Skin epidermis (tissue), 12 donors: ENCODE data around the gene FAM83G.
"Not testable (repeated sequence)": the region's sequence is repeated elsewhere in the genome, so short reads cannot be mapped to it uniquely, and the experiment has no call there.

Source experiments
- H3K27ac ChIP-seq, 21 experiments: fragments of 200-600 bp; sonication (generic) in 11 of 21; one replicate each; pipeline ENCODE4 v1.5.0; 2020; ENCODE audit warnings: mild to moderate bottlenecking in 3 of 21, inconsistent platforms in 2 of 21, moderate library complexity in 2 of 21
- H3K4me3 ChIP-seq, 7 experiments: fragments of 200-600 bp; sonication (generic) in 2 of 7; one replicate each; pipeline ENCODE4 v1.5.0; 2020; ENCODE audit warnings: inconsistent platforms in 2 of 7, mild to moderate bottlenecking in 2 of 7, moderate library complexity in 1 of 7

Gene FAM83G

GRCh38 chr17:19004421-19005136, at the start of gene FAM83G:
TSS of gene FAM83G (minus strand) at chr17:19004764. CDS start at chr17:19004041, 723 bp downstream.
- Histone ChIP-seq H3K27ac (peak within 1 kb of the TSS; percentile 43 to 93 (median 85)), H3K4me3 (peak within 1 kb of the TSS; percentile 35 to 66 (median 54))

- H3K27ac ChIP-seq, H3K4me3 ChIP-seq: not testable (repeated sequence)
Measured at GRCh38 chr17:19048826-19049225, 44.3 kb upstream of the FAM83G start.

DNA sequence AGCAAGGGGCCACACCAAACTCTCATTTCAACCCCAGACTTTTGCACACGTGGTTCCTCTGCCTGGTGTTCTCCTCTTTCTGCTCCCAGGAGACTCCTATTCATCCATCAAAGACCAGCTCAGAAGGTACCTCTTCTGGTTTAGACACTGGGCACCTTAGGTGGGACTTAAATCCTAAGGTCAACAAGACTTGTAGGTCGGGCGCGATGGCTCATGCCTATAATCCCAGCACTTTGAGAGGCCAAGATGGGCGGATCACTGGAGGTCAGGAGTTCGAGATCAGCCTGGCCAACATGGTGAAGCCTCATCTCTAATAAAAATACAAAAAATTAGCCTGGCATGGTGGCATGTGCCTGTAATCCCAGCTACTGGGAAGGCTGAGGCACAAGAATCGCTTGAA, 42.9 kb upstream of the FAM83G start:
- H3K27ac ChIP-seq, H3K4me3 ChIP-seq: not testable (repeated sequence)

- not testable (repeated sequence) for H3K27ac ChIP-seq, H3K4me3 ChIP-seq
Measured at GRCh38 chr17:19046782-19047375, 42.3 kb upstream of the FAM83G start, which contains the start of gene GRAP. TSS of gene GRAP (minus strand) at chr17:19046957. CDS start at chr17:19046926, 31 bp downstream.

DNA sequence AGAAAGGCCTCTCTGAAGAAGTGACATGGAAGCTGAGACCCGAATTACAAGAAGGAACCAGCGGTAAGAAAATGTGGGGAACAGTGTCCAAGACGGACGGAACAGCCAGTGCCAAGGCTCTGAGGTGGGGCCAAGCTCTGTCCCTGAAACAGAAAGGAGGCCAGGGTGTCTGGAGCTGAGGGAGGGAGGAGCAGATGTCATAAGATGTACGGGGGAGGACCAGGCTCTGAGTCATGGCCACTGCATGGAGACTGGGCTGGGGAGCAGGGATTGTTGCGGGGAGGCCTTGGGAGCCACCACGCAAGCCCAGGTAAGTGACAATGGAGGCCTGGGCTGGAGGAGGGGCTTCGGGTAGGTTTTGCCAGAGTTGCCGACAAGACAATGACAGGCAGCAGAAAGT, 40.1 kb upstream of the FAM83G start:
- H3K27ac ChIP-seq, H3K4me3 ChIP-seq: not testable (repeated sequence)

DNA sequence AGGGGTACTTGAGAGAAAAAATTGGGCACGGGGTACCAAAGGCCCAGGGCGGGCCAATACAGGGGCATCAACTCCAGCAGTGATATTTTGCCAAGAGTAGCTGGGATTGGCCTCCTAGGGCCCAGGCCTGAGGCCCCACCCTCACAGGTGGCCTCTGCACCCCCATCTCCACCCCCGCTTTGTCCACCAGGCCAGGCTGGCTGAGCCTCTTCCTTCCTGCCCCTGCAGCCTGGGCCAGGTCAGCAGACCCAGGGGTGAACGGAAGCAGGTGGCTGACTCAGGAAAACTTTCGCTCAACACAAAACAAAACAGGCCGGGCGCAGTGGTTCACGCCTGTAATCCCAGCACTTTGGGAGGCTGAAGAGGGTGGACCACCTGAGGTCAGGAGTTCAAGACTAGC, 38.5 kb upstream of the FAM83G start:
- not testable (repeated sequence) for H3K4me3 ChIP-seq, H3K27ac ChIP-seq

DNA sequence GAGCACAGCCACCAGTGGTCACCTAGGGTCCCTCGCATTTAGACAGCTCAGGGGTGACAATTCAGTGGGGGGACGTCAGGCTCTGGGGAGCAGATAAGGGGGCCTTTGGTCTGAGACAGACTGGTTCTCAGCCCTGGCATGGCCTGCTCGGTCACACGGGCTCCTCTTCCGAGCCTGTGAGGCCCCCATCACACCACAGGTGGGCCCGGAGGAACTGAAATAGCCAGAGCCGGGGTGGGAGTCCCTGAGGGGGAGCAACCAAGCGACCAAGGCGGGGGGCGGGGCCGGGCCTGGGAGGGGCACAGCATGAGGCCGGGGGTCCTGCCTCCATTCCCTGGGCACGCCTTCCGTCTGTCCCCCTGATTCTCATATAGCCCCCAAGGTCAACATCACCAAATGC, 37.8 kb upstream of the FAM83G start:
- not testable (repeated sequence) for H3K4me3 ChIP-seq, H3K27ac ChIP-seq

DNA sequence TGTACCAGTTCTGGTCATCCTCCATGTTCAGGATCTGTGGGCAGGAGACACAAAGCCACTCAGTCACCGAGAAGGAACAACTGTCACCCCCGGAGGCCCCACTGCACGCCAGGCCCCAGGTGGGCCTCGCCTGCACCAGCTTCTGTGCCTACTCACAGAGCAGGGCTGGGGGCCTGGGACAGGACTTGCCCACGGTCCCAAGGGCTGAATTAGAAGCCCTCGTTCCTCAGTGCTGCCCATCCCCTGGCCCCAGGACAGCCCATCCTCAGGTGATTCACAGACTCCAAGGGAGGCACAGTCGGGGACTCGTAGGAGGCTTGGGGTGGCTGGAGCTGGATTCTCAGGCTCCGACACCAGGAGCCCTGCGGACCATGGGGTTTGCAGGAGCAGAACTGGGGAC, 37.3 kb upstream of the FAM83G start:
- H3K27ac ChIP-seq: not testable (repeated sequence)

GRCh38 chr17:19040350-19040749, 35.8 kb upstream of the FAM83G start:
- H3K27ac ChIP-seq, H3K4me3 ChIP-seq: not testable (repeated sequence)

More for the DNA sequence above, 37.3 kb upstream of the FAM83G start:
- H3K4me3 ChIP-seq: not testable (repeated sequence)

- not testable (repeated sequence) for H3K4me3 ChIP-seq, H3K27ac ChIP-seq
Measured at GRCh38 chr17:19038730-19039129, 34.2 kb upstream of the FAM83G start.

DNA sequence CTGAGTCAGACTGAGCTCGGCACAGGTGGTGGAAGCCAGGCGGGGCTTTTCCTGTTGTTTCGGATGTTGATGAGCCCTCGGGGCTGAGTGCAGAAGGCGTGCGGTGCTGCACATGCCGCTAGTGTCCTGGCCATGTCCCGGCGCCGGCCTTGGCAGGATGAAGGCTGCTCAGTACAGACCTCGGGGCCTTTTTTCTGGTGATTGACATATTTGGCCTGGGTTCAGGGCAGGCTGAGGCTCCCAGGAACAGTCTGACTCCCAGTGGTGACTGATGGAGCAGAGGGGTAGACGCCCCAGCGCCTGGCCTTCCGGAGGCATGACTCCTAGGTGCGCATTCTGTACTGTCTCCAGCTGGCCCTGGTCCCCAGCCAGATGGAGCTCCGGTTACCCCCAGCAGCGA, 33.4 kb upstream of the FAM83G start:
- H3K27ac ChIP-seq, H3K4me3 ChIP-seq: not testable (repeated sequence)

DNA sequence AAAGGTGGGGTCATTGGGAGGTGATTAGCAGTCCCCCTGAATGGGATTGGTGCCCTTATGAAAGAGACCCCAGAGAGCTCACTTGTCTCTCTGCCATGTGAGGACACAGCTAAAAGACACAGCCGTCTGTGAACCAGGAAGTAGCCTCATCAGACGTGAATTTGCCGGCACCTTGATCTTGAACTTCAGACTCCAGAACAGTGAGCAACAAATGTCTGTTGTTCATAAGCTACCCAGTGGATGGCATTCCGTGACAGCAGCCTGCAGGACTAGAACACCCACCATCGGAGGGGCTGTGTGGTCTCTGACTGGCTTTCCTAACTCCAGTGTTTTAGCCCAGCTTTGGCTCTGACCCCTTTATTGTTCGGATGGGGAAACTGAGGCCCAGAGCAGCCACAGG, 33.0 kb upstream of the FAM83G start:
- H3K4me3 ChIP-seq: not testable (repeated sequence)

DNA sequence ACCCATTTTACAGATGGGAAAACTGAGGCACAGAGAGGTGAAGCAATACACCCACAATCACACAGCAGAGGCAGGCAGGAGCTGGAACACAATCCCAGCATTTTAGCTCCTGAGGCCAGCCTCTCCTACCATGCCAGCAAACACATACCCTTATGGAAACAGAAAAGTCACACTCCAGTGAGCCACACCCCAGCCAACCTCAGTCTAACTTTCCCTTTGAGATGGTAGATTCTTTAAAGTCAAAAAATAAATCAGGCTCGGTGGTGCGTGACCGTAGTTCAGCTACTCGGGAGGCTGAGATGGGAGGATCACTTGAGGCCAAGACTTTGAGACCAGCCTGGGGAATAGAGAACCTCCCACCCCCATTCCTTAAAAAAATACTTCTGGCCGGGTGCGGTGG, 31.6 kb upstream of the FAM83G start:
- H3K27ac ChIP-seq, H3K4me3 ChIP-seq: not testable (repeated sequence)

More for the DNA sequence above, 33.0 kb upstream of the FAM83G start:
- not testable (repeated sequence) for H3K27ac ChIP-seq

- H3K4me3 ChIP-seq, H3K27ac ChIP-seq: not testable (repeated sequence)
Measured at GRCh38 chr17:19032377-19032988, 27.9 kb upstream of the FAM83G start.

DNA sequence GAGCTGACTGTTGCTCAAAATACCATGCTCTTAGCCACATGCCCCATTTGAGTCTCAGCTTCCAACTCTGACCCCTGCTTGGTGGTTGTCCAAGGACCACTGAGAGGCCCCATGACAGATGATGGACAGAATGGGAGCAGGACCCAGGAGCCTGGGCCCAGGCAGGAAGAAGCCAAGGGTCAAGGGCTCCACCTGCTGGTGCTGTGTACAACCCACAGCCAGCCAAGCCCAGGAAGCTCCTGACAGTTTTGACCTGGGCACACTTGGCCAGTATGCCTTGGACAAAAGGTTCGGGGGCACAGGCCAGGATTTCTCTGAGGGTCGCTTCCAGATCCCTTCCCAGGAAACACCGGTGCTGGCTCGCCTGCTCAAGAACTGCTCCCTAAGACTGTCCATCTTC, 27.2 kb upstream of the FAM83G start:
- not testable (repeated sequence) for H3K4me3 ChIP-seq, H3K27ac ChIP-seq

DNA sequence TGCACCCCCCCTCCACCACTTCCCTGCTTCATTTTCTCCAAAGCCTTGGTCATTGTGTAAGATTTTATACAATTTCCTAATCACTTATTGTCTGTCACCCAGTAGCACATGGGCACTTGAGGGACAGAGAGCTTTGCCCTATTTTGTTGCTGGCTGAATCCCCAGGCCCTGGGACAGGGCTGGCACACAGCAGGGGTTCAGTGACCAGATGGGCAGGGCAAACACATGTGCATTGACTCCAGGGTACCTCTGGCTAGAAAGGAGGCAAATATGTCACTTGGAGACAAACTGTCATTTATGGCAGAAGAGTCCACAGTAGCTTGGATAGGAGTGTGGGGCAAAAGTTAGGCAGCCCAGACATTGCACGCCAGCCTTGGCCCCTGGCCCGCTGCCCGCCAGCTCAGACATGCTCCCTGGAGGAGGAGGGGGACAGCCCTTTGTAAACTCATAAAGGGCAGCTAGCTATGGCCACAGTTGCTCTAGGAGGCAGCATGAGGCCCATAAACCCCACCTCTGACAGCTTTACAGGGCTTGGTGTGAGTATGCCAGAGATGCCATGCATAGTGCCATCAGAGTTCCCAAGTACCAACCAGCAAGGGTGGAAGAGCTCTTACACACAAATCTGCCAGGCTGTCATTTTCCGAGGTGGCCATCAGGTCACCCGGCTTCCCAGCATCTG, 26.3 kb upstream of the FAM83G start:
- not testable (repeated sequence) for H3K27ac ChIP-seq, H3K4me3 ChIP-seq

- H3K27ac ChIP-seq, H3K4me3 ChIP-seq: not testable (repeated sequence)
Measured at GRCh38 chr17:19029740-19030139, 25.2 kb upstream of the FAM83G start.

DNA sequence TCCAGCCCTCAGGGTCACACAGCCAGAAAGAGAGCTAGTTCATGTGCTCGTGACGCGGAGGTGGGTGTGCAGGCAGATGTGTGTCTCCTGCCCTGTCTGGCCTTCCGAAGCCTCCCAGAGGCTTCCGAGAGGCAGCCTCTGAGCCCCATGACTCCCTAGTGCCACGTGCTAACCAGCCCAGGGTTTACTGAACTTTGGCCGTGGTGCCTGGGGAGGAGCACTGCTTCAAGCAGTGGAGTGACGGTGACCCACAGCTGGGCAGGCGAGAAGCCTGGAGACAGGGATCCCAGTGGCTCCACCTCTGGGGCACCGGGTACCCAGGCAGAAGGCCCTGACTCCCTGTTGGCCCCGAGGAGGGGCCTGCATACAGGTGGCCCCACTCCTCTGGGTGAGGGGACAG, 24.1 kb upstream of the FAM83G start:
- not testable (repeated sequence) for H3K4me3 ChIP-seq, H3K27ac ChIP-seq

DNA sequence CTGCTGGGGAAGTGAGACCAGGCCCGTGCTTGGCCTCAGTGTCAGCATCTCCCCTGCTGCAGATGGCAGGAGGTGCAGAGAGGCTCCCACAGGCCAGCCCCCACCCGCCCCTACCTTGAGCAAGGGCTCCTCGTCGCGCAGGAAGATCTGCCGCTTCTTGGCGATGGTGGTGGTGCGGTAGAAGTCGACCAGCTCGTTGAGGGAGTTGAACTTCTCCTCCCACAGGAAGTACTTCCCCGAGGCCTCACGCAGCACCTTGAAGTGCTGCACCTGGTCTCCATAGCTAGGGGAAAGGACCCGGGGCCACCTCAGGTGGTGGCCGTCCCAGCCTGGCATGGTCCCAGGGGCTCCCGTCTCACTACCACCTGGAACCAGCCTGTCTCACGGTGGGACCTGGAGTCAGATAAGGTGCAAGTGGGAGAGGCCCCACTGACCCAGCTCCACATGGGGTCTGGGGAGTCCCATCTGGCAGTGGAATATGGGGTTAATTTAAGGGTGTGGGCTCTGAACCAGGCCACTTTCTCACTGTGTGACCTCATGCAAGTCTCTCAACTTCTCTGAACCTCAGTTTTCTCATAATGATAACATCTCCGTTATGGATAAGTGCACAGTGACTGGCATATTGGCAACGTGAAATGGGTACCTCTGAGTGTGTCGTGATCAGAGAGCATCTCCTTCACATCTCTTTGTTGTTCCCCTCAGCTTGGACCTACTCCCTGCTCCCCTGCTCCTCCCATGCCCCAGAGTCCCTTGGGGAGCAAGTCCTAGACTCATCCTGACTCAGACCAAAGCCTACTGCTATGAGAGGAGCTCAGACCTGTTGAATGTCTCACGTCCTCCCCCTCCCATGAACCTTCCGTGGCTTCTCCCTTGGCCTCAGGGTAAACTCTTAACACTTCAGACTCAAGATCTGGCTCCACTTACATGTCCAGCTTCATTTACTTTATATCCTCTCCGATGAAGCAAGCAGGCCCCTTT, 19.8 kb upstream of the FAM83G start:
- H3K27ac ChIP-seq: peak overlapping the region in 1 of 21 experiments; percentile 22
- no peak overlapping the region for H3K4me3 ChIP-seq
